GM19328 (cell line): Measurements from ENCODE around the gene ZNF559.

Experiments used
- ATAC-seq: cut with Tn5 transposase; IDR thresholded peaks from one replicate; pipeline ENCODE4 v1.9.1; 2021; ENCODE audit warnings: mild to moderate bottlenecking, moderate library complexity; ENCODE audit not compliant: unreplicated experiment

ZNF559 gene

GRCh38 chr19:9352505-9352904, 28.5 kb downstream of the ZNF559 start:
- no peak for ATAC-seq

- ATAC-seq, result no peak
Measured at GRCh38 chr19:9353011-9353410, 29.0 kb downstream of the ZNF559 start.

DNA sequence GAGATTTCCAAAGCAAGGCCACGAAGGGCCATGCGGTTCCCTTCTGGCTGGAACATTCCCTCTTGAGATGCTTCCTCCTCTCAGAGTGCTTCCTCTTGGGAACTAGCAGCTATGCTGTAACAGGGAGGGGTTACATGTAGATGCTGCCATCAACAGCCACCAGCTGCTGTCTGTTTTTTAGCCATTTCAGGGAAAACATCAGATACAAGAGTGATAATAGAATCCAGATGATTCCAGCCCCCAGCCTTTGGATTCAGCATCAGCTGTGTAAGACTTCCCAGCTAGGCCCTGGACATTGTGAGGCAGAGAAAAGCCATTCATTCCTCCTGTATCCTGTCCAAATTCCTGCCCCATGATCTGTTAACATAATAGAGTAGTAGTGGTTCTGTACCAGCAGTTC, 30.7 kb downstream of the ZNF559 start:
- no peak for ATAC-seq

- ATAC-seq, result no peak
Measured at GRCh38 chr19:9362905-9363304, 38.9 kb downstream of the ZNF559 start, which contains the start of gene ZNF177. ZNF177 (plus strand) TSS chr19:9363013; CDS start chr19:9378312, 15,299 bp downstream.

- ATAC-seq, result no peak
Measured at GRCh38 chr19:9370738-9371619, 47.0 kb downstream of the ZNF559 start.

DNA sequence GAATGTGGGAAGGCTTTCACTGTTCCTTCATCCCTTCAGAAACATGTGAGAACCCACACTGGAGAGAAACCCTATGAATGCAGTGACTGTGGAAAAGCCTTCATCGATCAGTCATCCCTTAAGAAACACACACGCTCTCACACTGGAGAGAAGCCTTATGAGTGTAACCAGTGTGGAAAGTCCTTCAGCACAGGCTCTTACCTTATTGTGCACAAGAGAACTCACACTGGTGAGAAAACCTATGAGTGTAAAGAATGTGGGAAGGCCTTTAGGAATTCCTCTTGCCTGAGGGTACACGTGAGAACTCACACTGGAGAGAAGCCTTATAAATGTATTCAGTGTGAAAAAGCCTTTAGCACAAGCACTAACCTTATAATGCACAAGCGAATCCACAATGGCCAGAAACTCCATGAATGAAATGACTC, 57.4 kb downstream of the ZNF559 start:
- ATAC-seq, result no peak
